GM21619 (cell line): ENCODE measurements around the gene EIF3L.

Source experiments
- ATAC-seq: cut with Tn5 transposase; IDR thresholded peaks from one replicate; pipeline ENCODE4 v1.9.1; 2021; ENCODE audit not compliant: unreplicated experiment

EIF3L gene

DNA sequence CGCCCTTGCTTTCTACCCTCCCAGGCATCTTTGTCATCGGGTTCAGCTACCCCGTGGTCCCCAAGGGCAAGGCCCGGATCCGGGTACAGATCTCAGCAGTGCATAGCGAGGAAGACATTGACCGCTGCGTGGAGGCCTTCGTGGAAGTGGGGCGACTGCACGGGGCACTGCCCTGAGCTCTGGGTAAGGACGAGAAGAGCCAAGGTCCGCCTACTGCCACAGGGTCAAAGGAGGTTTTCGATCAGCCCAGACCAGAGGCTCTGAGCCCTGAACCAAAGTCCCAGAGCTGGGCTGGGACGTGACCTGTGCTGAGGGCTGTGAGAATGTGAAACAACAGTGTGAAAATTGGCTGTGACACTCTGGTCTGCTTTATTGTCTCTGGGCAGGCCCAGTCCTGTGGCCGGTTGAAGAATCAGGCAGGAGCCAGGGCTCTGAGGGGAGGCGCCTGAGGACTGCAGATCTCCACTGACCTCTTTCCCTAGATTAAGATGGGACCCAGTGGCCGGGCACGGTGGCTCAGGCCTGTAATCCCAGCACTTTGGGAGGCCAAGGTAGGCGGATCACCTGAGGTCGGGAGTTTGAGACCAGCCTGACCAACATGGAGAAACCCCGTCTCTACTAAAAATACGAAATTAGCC lies 32.6 kb upstream of the EIF3L start:
- ATAC-seq: no peak

GRCh38 chr22:37817705-37818408 lies 31.4 kb upstream of the EIF3L start:
- no peak for ATAC-seq

- no peak for ATAC-seq
These were observed 30.7 kb upstream of the EIF3L start for GRCh38 chr22:37818409-37819104.

DNA sequence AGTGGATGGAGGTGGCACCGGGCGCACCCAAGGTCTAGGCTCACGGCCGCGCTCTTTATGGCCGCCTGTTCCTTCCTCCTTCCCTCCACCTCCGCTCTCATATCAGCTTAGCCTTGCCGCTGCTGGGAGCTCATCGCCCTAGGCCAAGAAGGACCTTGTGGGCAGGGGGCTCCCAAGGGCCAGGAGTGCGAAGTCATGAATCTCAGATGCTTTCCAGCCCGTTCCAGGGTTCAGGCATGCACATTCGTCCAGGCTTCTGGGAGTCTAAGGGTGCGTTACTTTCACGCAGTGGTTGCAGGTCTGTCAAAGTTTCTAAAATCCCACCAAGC lies 30.1 kb upstream of the EIF3L start:
- no peak for ATAC-seq

- ATAC-seq: no peak
These were observed 28.9 kb upstream of the EIF3L start for GRCh38 chr22:37820350-37820749.

DNA sequence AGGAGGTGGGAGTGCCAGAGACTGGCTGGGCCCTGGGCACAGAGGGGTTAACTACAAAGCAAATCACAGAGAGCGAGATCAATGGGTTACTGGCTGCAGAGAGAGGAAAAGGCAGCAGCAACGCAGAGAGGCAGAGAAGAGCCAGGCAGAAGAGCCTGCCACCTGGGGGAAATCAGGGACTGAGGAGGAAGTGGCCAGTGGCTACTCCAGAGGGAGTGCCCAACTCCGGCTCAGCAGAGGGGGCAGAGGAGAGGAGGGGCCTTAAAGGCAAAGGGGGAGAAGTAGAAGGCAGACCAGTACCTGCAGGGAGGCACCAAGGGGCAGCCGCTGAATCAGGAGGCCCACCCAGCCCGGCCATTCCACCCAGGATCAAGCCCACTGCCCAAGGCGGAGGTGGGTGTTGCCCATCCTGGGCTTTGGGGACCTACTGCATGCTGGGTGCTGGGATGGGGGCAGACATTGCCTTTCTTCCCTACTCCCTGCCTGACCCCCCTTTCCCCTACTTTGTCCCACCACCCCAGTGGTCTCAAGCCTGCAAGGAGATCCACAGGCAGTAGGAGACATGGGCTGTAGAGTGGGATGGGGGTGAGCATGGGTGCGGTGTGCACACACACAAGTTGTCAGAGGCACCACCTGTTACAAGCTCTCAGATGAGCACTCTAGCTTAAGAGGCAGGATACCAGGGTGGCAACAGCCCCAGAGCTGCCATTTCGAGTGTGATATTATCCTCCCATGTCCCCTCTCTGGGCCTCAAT lies 27.0 kb upstream of the EIF3L start:
- ATAC-seq: no peak

DNA sequence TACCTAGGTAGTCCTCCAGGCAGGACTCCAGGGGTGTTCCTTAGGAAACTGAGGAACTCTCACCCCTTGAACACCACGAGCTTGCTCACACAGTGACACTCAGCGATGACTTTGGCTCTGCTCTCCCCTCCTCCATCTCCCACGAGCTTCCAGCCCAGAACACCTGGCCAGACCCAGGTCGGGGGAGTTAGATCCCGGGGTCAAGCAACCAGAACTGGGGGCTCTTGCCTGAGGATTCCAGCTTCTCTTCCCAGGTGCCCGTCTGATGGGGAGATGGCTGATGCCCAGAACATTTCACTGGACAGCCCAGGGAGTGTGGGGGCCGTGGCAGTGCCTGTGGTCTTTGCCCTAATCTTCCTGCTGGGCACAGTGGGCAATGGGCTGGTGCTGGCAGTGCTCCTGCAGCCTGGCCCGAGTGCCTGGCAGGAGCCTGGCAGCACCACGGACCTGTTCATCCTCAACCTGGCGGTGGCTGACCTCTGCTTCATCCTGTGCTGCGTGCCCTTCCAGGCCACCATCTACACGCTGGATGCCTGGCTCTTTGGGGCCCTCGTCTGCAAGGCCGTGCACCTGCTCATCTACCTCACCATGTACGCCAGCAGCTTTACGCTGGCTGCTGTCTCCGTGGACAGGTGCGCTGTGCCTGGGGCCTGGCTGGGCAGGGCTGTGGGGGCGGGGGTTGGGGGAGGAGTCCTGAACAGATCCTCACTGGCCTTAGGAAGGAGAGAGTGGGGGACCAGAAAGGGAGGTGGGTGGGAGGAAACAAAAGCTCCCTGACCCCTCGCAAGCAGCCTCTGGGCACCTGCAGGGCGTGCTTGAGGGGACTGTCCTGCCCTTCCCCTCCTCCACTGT lies 25.9 kb upstream of the EIF3L start, which contains the start of gene GALR3:
Gene GALR3, plus strand, starts transcription at position 249 of the 852 bp plus-strand sequence. Its CDS starts 25 bp downstream, at position 274.
- no peak for ATAC-seq

DNA sequence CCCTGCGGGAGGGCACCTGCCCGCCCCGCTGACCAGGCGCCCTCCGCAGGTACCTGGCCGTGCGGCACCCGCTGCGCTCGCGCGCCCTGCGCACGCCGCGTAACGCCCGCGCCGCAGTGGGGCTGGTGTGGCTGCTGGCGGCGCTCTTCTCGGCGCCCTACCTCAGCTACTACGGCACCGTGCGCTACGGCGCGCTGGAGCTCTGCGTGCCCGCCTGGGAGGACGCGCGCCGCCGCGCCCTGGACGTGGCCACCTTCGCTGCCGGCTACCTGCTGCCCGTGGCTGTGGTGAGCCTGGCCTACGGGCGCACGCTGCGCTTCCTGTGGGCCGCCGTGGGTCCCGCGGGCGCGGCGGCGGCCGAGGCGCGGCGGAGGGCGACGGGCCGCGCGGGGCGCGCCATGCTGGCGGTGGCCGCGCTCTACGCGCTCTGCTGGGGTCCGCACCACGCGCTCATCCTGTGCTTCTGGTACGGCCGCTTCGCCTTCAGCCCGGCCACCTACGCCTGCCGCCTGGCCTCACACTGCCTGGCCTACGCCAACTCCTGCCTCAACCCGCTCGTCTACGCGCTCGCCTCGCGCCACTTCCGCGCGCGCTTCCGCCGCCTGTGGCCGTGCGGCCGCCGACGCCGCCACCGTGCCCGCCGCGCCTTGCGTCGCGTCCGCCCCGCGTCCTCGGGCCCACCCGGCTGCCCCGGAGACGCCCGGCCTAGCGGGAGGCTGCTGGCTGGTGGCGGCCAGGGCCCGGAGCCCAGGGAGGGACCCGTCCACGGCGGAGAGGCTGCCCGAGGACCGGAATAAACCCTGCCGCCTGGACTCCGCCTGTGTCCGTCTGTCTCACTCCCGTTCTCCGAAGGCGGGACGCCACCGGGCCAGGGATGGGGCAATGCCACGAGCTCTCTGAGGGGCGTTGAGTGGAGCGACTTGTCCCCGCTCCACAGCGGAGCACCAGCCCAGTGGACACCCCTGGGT lies 24.3 kb upstream of the EIF3L start:
- no peak for ATAC-seq

DNA sequence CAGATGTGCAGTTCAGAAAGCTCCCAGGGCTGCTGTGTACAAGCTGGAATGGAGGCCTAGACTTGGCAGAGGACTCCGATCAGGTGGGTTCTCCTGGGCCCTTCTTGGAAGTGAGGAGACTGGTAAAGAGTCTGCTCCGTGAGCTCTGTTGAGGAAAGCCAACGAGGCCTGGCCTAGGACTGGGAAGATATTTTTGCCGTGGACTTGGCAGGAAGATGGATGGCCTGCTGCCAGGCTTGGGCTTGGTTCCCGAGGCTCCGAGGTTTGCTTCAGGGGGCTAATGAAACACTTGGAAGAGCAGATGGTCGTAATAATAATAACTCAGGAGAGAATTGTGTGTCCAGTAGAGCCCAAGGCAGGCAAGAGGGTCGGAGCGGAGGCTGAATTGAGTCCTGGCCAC lies 22.2 kb upstream of the EIF3L start:
- no peak for ATAC-seq

- ATAC-seq: no peak
These were observed 19.0 kb upstream of the EIF3L start for GRCh38 chr22:37830093-37830842.

DNA sequence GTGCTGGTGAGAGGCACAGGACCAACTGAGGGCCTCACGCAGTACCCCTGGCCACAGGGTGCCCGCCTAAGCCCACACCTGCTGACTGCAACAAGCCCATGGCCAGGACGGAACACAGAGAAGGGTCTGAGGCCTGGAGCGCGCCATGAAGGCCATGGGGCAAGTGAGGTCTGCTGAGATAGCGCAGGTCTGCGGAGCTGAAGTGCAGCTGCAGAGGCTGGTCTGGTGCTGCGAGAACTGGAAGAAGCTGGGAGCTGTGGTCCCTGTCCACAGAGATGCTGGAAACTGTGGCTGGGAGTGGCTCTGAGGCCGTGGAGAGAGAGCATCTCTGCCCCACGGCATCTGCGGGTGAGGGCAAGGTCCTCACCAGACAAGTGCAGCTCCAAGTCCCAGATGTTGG lies 17.7 kb upstream of the EIF3L start:
- ATAC-seq: no peak

DNA sequence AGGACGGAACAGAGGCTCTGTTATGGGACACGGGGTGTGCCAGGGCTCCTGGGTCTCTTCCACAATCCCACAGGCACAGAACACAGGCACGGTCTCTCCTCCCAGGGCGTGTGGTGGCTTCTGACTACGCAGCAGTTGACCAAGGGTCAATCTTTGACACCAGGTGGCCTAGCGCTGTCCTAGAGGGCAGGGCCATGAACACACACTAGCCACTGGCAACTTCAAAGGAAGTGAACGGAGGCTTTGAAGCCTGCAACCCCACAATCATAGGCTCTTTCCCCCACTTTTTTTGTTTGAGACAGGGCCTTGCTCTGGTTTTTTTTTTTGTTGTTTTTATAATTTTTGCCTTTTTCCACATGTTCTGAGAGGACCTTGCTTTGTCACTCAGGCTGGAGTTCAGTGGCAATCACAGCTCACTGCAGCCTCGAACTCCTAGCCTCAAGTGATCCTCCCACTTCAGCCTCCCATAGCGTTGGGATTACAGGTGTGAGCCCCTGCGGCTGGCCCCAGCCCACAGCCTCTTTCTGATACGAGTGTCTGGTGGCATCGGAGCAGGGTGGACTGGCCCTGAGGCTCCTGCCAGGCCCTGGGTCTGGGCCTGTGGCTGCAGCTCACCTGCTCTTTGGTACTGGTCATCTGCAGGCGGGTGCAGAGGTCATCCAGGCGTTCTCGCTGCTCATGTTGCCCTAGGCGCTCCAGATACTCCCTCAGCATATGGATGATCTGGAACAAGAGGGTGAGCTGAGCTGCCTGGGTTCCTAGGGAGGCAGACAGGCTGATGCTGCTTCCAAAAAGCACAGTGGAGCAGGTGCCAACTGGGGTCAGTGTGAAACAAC lies 17.0 kb upstream of the EIF3L start:
- no peak for ATAC-seq

DNA sequence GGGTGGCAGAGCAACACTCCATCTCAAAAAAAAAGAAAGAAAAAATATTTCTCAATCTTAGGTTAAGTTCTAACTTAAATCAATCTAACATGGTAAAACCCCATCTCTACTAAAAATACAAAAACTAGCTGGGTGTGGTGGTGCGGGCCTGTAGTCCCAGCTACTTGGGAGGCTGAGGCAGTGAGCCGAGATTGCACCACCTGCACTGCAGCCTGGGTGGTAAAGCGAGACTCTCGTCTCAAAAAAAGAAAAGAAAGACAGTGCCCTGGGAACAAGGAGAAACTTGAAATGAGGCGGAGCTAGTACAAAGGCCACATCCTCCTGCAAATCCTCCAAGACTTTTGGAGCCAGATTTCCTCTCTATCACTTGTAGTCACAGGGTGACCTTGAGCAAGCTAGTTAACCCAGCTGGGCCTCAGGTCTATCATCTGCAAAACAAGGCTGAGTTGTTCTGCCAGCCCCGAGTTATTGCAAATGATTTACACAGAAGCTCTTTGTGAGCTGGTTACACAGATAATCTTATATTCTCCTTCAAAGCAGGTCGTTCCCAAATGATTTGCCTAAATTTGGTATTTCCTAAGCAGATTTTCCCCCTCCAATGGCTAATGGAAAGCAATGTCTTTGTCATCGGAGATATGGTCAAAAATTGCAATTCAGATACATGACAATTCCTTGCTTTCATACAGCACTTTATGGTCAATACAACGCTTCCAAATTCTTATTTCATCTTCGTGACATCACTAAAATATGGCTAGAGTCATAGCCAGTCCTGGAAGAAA lies 7.0 kb upstream of the EIF3L start:
- ATAC-seq: no peak

DNA sequence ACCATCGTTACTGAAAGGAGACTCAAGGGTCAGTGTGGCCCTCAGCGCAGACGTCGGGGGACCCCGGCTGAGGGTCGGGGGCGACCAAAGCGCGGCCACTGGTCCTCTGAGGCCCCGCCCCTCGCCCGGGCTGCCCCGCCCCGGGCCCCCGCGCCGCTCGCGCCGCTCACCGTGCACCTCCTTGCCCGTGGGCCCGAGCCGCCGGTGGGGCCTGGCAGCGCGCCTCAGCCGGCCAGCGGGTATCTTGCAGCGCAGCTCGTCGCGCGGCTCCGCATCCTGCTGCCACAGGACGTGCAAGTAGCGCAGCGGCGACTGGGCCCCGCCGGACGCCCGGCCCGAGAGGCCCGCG lies 5.5 kb upstream of the EIF3L start:
- peak; percentile 41 for ATAC-seq

- no peak for ATAC-seq
These were observed 4.3 kb upstream of the EIF3L start for GRCh38 chr22:37844904-37845329.

GRCh38 chr22:37846433-37846832 lies 2.8 kb upstream of the EIF3L start:
- ATAC-seq: no peak

GRCh38 chr22:37848587-37849088 lies 581 bp upstream of the EIF3L start:
- no peak for ATAC-seq
